Naive thymus-derived CD4-positive, alpha-beta T cell (primary cell): ENCODE results near the gene PLXNA3. TPM values are rescaled to one million over a fixed set of nuclear protein-coding genes. Genes with fewer than 3 reads are reported as not detected.
A peak's percentile ranks its signal among the peaks of the same experiment; 100 is the strongest.

Source experiments
- ATAC-seq: fragments of 150-1000 bp; cut with Tn5 transposase; 2 replicates; pipeline ENCODE4 v1.10.0; 2021; ENCODE audit warnings: mild to moderate bottlenecking, moderate library complexity
- CTCF ChIA-PET: fragments of 350-600 bp; sonication (Branson Sonifier 250); formaldehyde crosslinking; loops from one replicate; lab custom pipeline; 2021; ENCODE audit warnings: antibody characterized with exemption; lab: Charles Lee
- POLR2A ChIA-PET: fragments of 350-600 bp; sonication (Branson Sonifier 250); formaldehyde crosslinking; loops from one replicate; lab custom pipeline; 2021; ENCODE audit warnings: antibody characterized with exemption, inconsistent platforms; lab: Charles Lee
- DNase-seq, 9 donors: peaks; one replicate each; pipeline versions ENCODE4 v3.0.0 to v3.0.0-alpha.2; 2020 to 2022; ENCODE audit warnings: mixed read lengths in 1 of 9
- H3K27ac ChIP-seq: one replicate; pipeline ENCODE4 v1.7.0; 2013; ENCODE audit warnings: mild to moderate bottlenecking, low read depth, low read length, moderate library complexity
- H3K27me3 ChIP-seq, 2 donors: one replicate each; pipeline ENCODE4 v1.7.0; 2013; ENCODE audit warnings: low read length in 2 of 2, mild to moderate bottlenecking in 2 of 2, moderate library complexity in 2 of 2; ENCODE audit not compliant: control insufficient read depth in 2 of 2, insufficient read depth in 2 of 2
- H3K36me3 ChIP-seq, 3 experiments: 1 replicate in 2 of 3; 2 replicates in 1 of 3; pipeline ENCODE4 v1.7.0; 2013; ENCODE audit warnings: low read length in 3 of 3, mild to moderate bottlenecking in 3 of 3, moderate library complexity in 1 of 3; ENCODE audit not compliant: insufficient read depth in 3 of 3, control insufficient read depth in 2 of 3
- H3K4me1 ChIP-seq, 2 donors: one replicate each; pipeline ENCODE4 v1.7.0; 2013; ENCODE audit warnings: low read length in 2 of 2, mild to moderate bottlenecking in 2 of 2, moderate library complexity in 1 of 2; ENCODE audit not compliant: control insufficient read depth in 2 of 2, insufficient read depth in 2 of 2
- H3K4me3 ChIP-seq: 2 replicates; pipeline ENCODE4 v1.7.0; 2013; ENCODE audit warnings: mild to moderate bottlenecking, low read length
- H3K9me3 ChIP-seq, 3 experiments: 1 replicate in 2 of 3; 2 replicates in 1 of 3; pipeline ENCODE4 v1.7.0; 2013; ENCODE audit warnings: low read length in 3 of 3; ENCODE audit not compliant: control insufficient read depth in 2 of 3
- H3K27ac Mint-ChIP-seq, 9 donors: one replicate each; pipeline ENCODE4 v1.8.0; 2020 to 2022; ENCODE audit warnings: mixed read lengths in 9 of 9, mild to moderate bottlenecking in 8 of 9, moderate library complexity in 5 of 9, inconsistent platforms in 2 of 9
- H3K27me3 Mint-ChIP-seq, 5 donors: one replicate each; pipeline ENCODE4 v1.8.0; 2021 to 2022; ENCODE audit warnings: mixed read lengths in 5 of 5, mild to moderate bottlenecking in 1 of 5
- H3K36me3 Mint-ChIP-seq, 5 donors: one replicate each; pipeline ENCODE4 v1.8.0; 2020 to 2022; ENCODE audit warnings: mixed read lengths in 5 of 5, mild to moderate bottlenecking in 3 of 5, inconsistent platforms in 1 of 5
- H3K4me1 Mint-ChIP-seq, 7 donors: one replicate each; pipeline ENCODE4 v1.8.0; 2020 to 2022; ENCODE audit warnings: mixed read lengths in 7 of 7, mild to moderate bottlenecking in 3 of 7, inconsistent platforms in 1 of 7
- H3K4me3 Mint-ChIP-seq, 10 donors: one replicate each; pipeline ENCODE4 v1.8.0; 2020 to 2022; ENCODE audit warnings: mild to moderate bottlenecking in 10 of 10, mixed read lengths in 10 of 10, moderate library complexity in 6 of 10, inconsistent platforms in 2 of 10
- H3K9me3 Mint-ChIP-seq, 11 donors: one replicate each; pipeline ENCODE4 v1.8.0; 2020 to 2022; ENCODE audit warnings: mixed read lengths in 11 of 11, mild to moderate bottlenecking in 4 of 11, inconsistent platforms in 1 of 11, moderate library complexity in 1 of 11
- intact Hi-C, 2 donors: fragments of 100-400 bp; cut with micrococcal nuclease; formaldehyde crosslinking; loops; one replicate each; pipeline ENCODE4 v1.15.1; 2023
- polyA plus RNA-seq, 2 donors: library from polyadenylated mRNA; unstranded; fragments of 300-500 nt; fragmentation: Illumina TruSeq; gene quantifications; one replicate each; pipeline ENCODE4 v1.2.3, GENCODE V29; 2021
- total RNA-seq, 6 experiments: library from RNA in 5 of 6; stranded (reverse) in 5 of 6; gene quantifications; 1 replicate in 5 of 6; 2 replicates in 1 of 6; pipeline ENCODE4 v1.2.3 and lab custom pipeline; 2021 to 2026

PLXNA3 gene
- total and polyA plus RNA-seq, 7 experiments from 2014 or later, result 0.93 to 45.7 (median 42.9) TPM

GRCh38 chrX:154486396-154487207 lies 28.5 kb downstream of the PLXNA3 start, which contains the start of gene UBL4A:
Gene UBL4A, minus strand, starts transcription at chrX:154486615. Its CDS starts 31 bp downstream, at chrX:154486584.
- DNase-seq (peak in 7 of 9 donors; percentile 33 to 76 (median 40)), ATAC-seq (peak; percentile 36)
- no peaks in the 10 kb centered on the region for H3K9me3 ChIP-seq
- ChIA-PET CTCF (interaction anchor here (0.6 kb wide), 2 partner anchors 76 to 557 kb away, joined by 3 read pairs; no protein-coding TSS in a partner anchor), POLR2A (interaction anchor here (1.0 to 7.0 kb wide), 9 partner anchors 10 to 515 kb away, joined by 3 to 69 read pairs (median 4); partner anchors contain the start of genes FAM3A, FAM50A, HCFC1 and PLXNA3)
- peaks cover 0 to 10% of the 10 kb centered on the region in 2 donors for H3K4me1 ChIP-seq
- H3K27ac ChIP-seq, result peak within 1 kb of the TSS; percentile 72
- H3K4me1 Mint-ChIP-seq, result peaks cover 5 to 38% (median 17%) of the 10 kb centered on the region in 7 donors
- intact Hi-C loops, result loop anchor here (1.0 kb wide), 2 partner anchors 29 to 30 kb away; partner anchors contain the start of gene FAM3A (in 1 of the 2)
- H3K36me3 ChIP-seq, result peaks cover 0 to 6% (median 4%) of the 10 kb centered on the region in 3 experiments
- peak within 1 kb of the TSS; percentile 37 for H3K4me3 ChIP-seq
- no peaks in the 10 kb centered on the region for H3K27me3 ChIP-seq
- peak within 1 kb of the TSS in 8 of 9 donors; percentile 28 to 88 (median 66) for H3K27ac Mint-ChIP-seq
- no peaks in the 10 kb centered on the region for H3K9me3 Mint-ChIP-seq
- H3K36me3 Mint-ChIP-seq, result peaks cover 0 to 4% (median 0%) of the 10 kb centered on the region in 5 donors
- no peaks in the 10 kb centered on the region for H3K27me3 Mint-ChIP-seq
- peak within 1 kb of the TSS; percentile 61 to 89 (median 78) for H3K4me3 Mint-ChIP-seq

- Mint-ChIP-seq H3K4me1 (peaks cover 0 to 35% (median 17%) of the 10 kb centered on the region in 7 donors), H3K27ac (peak overlapping the region in 7 of 9 donors; percentile 24 to 88 (median 59)), H3K4me3 (peak overlapping the region in 9 of 10 donors; percentile 5 to 88 (median 73)), H3K27me3 (no peaks in the 10 kb centered on the region), H3K36me3 (peaks cover 0 to 4% (median 0%) of the 10 kb centered on the region in 5 donors), H3K9me3 (no peaks in the 10 kb centered on the region)
- no peaks in the 10 kb centered on the region for H3K9me3 ChIP-seq
- CTCF ChIA-PET, result interaction anchor here (0.7 kb wide), 1 partner anchor 561 kb away, joined by 3 read pairs; no protein-coding TSS in a partner anchor
- H3K4me1 ChIP-seq, result peaks cover 0 to 10% of the 10 kb centered on the region in 2 donors
- intact Hi-C loops, result no loop called here
- peak overlapping the region; percentile 72 for H3K27ac ChIP-seq
- peaks cover 0 to 6% (median 4%) of the 10 kb centered on the region in 3 experiments for H3K36me3 ChIP-seq
- ATAC-seq (no peak), DNase-seq (no peak)
- H3K27me3 ChIP-seq, result no peaks in the 10 kb centered on the region
- POLR2A ChIA-PET, result interaction anchor here (0.5 to 7.0 kb wide), 9 partner anchors 11 to 140 kb away, joined by 3 to 69 read pairs (median 4); partner anchors contain the start of genes FAM3A, PLXNA3, RPL10 and TAFAZZIN
- H3K4me3 ChIP-seq, result no peak overlapping the region
Measured at GRCh38 chrX:154487518-154488290, 29.6 kb downstream of the PLXNA3 start.

DNA sequence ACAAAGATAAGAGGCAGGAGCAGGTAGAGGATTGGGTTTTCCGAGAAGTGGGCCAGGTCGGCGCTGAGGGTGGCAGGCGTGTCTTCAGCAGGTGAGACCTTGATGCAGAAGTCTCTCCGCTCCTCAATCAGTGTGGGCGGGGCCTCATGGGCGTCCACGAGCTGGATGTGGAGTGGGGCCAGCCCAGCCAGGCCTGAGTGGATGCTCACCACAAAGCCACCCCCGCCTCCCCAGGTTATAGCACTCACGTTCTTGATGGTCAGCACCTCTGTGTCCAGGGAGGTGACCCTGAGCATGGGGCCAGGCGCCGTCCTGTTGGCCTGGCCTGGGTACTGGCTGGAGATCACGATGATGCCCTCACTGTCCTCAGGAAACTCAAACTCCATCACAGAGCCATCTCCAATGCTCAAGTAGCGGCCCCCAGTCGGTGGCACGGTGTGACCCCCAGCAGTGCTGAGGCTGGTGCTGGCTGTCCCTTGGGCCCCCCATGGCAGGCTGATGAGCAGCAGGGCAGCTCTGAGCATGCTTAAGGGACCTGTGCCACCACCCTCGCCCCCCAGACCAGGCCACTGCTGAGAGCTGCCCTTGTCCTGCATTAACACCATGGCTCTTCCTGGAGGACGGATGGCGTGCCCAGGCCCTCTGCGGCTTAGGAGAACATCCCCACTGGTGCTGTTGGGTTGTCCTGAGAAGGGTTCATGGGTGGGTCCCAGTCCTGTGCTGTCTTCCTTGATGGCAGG lies 30.4 kb downstream of the PLXNA3 start:
- peaks cover 0 to 2% (median 0%) of the 10 kb centered on the region in 5 donors for H3K36me3 Mint-ChIP-seq
- Histone ChIP-seq H3K27ac (no peak overlapping the region), H3K4me3 (no peak overlapping the region), H3K36me3 (peaks cover 0 to 6% (median 4%) of the 10 kb centered on the region in 3 experiments), H3K27me3 (no peaks in the 10 kb centered on the region), H3K4me1 (peaks cover 0 to 10% of the 10 kb centered on the region in 2 donors), H3K9me3 (no peaks in the 10 kb centered on the region)
- CTCF ChIA-PET, result interaction anchor here (0.7 kb wide), 1 partner anchor 562 kb away, joined by 3 read pairs; no protein-coding TSS in a partner anchor
- no peaks in the 10 kb centered on the region for H3K9me3 Mint-ChIP-seq
- no peaks in the 10 kb centered on the region for H3K27me3 Mint-ChIP-seq
- H3K4me3 Mint-ChIP-seq, result peak overlapping the region in 8 of 10 donors; percentile 5 to 90 (median 77)
- POLR2A ChIA-PET, result interaction anchor here (0.5 to 7.0 kb wide), 9 partner anchors 11 to 390 kb away, joined by 3 to 69 read pairs (median 13); partner anchors contain the start of genes FAM3A, PLXNA3 and RPL10
- DNase-seq (no peak), ATAC-seq (no peak)
- intact Hi-C loops, result no loop called here
- peak overlapping the region in 5 of 9 donors; percentile 24 to 91 (median 67) for H3K27ac Mint-ChIP-seq
- peaks cover 0 to 33% (median 17%) of the 10 kb centered on the region in 7 donors for H3K4me1 Mint-ChIP-seq

DNA sequence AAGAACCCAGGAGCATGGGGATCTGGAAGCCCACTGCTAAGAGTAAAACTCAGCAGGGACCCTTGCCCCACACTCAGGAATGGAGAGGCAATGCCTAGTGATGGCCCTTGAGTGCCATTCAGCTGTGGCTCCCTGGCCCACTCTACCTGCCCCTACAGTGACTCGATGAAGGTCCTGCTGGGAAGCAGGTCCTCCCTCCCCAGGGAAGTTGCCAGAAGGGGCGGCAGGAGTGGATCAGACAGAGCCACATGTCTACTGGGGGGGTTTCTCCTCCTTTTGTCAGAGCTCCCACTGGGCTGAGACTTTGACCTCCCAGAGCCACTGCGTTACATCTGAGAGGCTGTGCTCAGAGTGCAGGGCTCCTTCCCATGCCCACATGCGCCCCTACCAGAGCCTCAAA lies 31.1 kb downstream of the PLXNA3 start:
- no peaks in the 10 kb centered on the region for H3K27me3 Mint-ChIP-seq
- CTCF ChIA-PET, result interaction anchor here (0.7 kb wide), 1 partner anchor 58 kb away, joined by 3 read pairs; no protein-coding TSS in a partner anchor
- ATAC-seq (no peak), DNase-seq (no peak)
- peak overlapping the region; percentile 78 to 92 (median 85) for H3K4me3 Mint-ChIP-seq
- H3K9me3 Mint-ChIP-seq, result no peaks in the 10 kb centered on the region
- peaks cover 0 to 9% of the 10 kb centered on the region in 2 donors for H3K4me1 ChIP-seq
- H3K27ac ChIP-seq, result peak overlapping the region; percentile 90
- peaks cover 0 to 28% (median 17%) of the 10 kb centered on the region in 7 donors for H3K4me1 Mint-ChIP-seq
- peaks cover 0 to 2% (median 0%) of the 10 kb centered on the region in 5 donors for H3K36me3 Mint-ChIP-seq
- peak overlapping the region; percentile 74 for H3K4me3 ChIP-seq
- H3K27ac Mint-ChIP-seq, result peak overlapping the region in 7 of 9 donors; percentile 81 to 91 (median 83)
- peaks cover 0 to 4% (median 4%) of the 10 kb centered on the region in 3 experiments for H3K36me3 ChIP-seq
- H3K27me3 ChIP-seq, result no peaks in the 10 kb centered on the region
- intact Hi-C loops, result no loop called here
- POLR2A ChIA-PET, result interaction anchor here (0.6 to 7.0 kb wide), 15 partner anchors 9 to 522 kb away, joined by 3 to 69 read pairs (median 8); partner anchors contain the start of genes ATP6AP1, DNASE1L1, FAM3A and G6PD
- no peaks in the 10 kb centered on the region for H3K9me3 ChIP-seq

- Histone ChIP-seq H3K27me3 (no peaks in the 10 kb centered on the region), H3K4me3 (peak overlapping the region; percentile 74), H3K4me1 (peaks cover 0 to 6% of the 10 kb centered on the region in 2 donors), H3K9me3 (no peaks in the 10 kb centered on the region), H3K36me3 (no peaks in the 10 kb centered on the region), H3K27ac (peak overlapping the region; percentile 90)
- H3K27me3 Mint-ChIP-seq, result no peaks in the 10 kb centered on the region
- CTCF ChIA-PET, result interaction anchor here (0.6 to 2.2 kb wide), 5 partner anchors 28 to 160 kb away, joined by 3 to 6 read pairs (median 4); partner anchors contain the start of gene RPL10
- H3K9me3 Mint-ChIP-seq, result no peaks in the 10 kb centered on the region
- H3K4me1 Mint-ChIP-seq, result peaks cover 0 to 28% (median 17%) of the 10 kb centered on the region in 7 donors
- ATAC-seq, result peak; percentile 6
- peaks cover 0 to 2% (median 0%) of the 10 kb centered on the region in 5 donors for H3K36me3 Mint-ChIP-seq
- H3K4me3 Mint-ChIP-seq, result peak overlapping the region; percentile 78 to 92 (median 85)
- DNase-seq, result peak in 2 of 9 donors; percentile 20 to 33
- intact Hi-C loops, result loop anchor here (1.0 to 10.0 kb wide), 8 partner anchors 11 to 565 kb away; partner anchors contain the start of genes FAM3A (in 2 of the 2), LAGE3 (in 2 of the 2), ARHGAP4 (in 1 of the 2) and GDI1 (in 1 of the 2)
- peak overlapping the region; percentile 78 to 91 (median 83) for H3K27ac Mint-ChIP-seq
- POLR2A ChIA-PET, result interaction anchor here (0.6 to 7.0 kb wide), 22 partner anchors 10 to 1549 kb away, joined by 3 to 69 read pairs (median 6); partner anchors contain the start of genes ATP6AP1, DNASE1L1, FAM3A and FAM50A
Measured at GRCh38 chrX:154490021-154490413, 31.9 kb downstream of the PLXNA3 start.
